Measurements from ENCODE around the gene DNM1L.
"Not testable (repeated sequence)": the region's sequence is repeated elsewhere in the genome, so short reads cannot be mapped to it uniquely, and the experiment has no call there.

The DNM1L gene

DNA sequence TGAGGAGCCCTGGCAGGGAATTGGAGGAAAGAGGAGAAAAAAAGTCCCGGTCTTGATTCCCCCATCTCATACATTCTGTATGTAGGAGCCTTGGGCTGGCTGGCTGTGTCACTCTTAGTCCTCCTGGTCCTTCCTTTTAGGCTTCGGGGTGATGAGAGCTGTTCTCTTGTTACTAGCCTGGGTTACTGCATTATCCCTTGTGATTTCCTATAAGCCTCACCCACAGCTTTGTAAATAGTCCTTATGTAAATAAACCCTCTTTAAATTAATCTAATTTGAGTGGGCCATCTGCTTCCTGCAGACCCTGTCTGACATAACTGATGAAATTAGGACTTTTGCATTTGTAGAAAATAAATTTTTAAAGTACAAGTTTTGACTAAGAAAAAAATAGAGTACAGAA, 19.2 kb downstream of the DNM1L start:
- peak; percentile 5 for DNase-seq

- DNase-seq, result not testable (repeated sequence)
Observed at GRCh38 chr12:32699437-32699836, 20.3 kb downstream of the DNM1L start.

GRCh38 chr12:32702473-32702872, 23.4 kb downstream of the DNM1L start:
- DNase-seq, result no peak

GRCh38 chr12:32702946-32703345, 23.8 kb downstream of the DNM1L start:
- DNase-seq, result no peak

- DNase-seq, result no peak
Observed at GRCh38 chr12:32705783-32706182, 26.7 kb downstream of the DNM1L start.

GRCh38 chr12:32706335-32707024, 27.4 kb downstream of the DNM1L start:
- DNase-seq, result no peak

DNA sequence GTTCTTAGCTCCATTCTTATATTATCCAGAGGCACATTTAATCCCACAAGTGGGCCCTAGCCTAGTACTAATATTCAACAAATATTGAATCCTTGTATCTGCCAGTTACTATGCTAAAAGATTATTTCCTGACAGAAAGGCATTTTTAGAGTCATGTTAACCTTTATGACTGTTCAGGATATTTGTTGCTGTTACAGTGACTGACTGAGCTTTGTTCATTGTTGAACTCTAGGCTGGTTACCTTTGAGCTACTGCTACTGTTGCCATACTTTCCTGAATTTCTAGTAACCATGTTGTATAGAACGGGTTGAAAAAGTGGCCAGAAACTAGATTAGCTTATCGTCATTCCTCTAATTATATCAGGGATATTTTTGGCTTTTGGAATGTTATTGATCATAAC, 29.8 kb downstream of the DNM1L start:
- DNase-seq, result no peak

- no peak for DNase-seq
Observed at GRCh38 chr12:32714772-32715171, 35.7 kb downstream of the DNM1L start.

DNA sequence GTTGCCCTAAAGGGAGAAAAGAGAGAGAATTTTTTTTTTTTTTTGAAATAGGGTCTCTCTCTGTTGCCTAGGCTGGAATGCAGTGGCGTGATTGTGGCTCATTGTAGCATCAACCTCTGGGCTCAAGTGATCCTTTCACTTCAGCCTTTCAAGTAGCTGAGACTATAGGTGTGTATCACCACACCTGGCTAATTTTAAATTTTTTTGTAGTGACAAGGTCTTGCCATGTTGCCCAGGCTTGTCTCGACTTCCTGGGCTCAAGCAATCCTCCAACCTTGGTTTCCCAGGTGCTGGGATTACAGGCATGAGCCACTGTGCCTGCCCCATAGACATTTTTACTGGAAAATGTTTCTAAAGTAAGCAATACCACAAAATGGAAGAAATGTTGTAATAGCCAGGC, 39.8 kb downstream of the DNM1L start:
- DNase-seq, result no peak

- DNase-seq, result not testable (repeated sequence)
Observed at GRCh38 chr12:32725308-32725707, 46.2 kb downstream of the DNM1L start.

GRCh38 chr12:32726286-32726685, 47.2 kb downstream of the DNM1L start:
- no peak for DNase-seq

GRCh38 chr12:32727237-32727636, 48.1 kb downstream of the DNM1L start:
- no peak for DNase-seq

- DNase-seq, result no peak
Observed at GRCh38 chr12:32734952-32735351, 55.9 kb downstream of the DNM1L start.

- no peak for DNase-seq
Observed at GRCh38 chr12:32736445-32736844, 57.3 kb downstream of the DNM1L start.

- no peak for DNase-seq
Observed at GRCh38 chr12:32737715-32738114, 58.6 kb downstream of the DNM1L start.

DNA sequence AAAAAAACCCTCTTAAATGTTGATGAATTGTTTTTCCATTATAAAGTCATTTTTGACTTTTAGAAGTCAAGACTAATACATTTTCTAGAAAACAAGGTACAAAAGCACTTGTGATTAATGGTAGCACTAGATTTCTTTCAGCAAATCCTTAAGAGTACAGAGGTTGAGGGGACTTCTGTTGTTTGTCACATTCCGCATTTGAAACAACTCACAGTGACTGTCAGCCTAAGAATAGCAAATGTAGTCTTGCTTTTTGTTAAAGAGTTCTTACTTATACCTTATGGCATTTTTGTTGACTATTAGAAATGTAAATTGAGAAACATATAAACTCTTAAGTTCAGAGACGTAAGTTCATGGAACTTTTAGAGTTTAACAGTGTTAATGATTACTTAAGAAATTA, 60.2 kb downstream of the DNM1L start:
- no peak for DNase-seq

- no peak for DNase-seq
Observed at GRCh38 chr12:32742133-32742532, 63.0 kb downstream of the DNM1L start.

GRCh38 chr12:32743264-32743663, 64.2 kb downstream of the DNM1L start:
- no peak for DNase-seq

DNA sequence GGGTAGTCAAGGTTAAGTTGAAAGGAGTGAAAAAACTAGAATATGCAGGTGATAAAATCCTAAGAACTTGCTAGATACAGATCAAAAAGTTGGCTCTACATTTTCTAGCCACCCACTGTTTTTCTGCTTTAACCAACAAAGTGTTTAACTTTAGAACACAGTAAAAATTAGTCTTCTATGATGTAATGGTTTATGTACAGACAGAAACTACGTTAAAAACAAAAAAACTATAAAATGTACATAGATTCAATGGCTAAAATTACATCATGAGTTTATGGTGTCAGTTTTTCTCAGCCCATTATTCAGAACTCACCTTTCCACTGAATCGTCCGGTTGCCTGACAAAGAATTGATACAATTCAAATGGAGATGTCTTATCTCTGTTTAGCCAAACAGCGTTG, 74.5 kb downstream of the DNM1L start:
- DNase-seq, result no peak

GRCh38 chr12:32754111-32754510, 75.0 kb downstream of the DNM1L start:
- DNase-seq, result no peak

- DNase-seq, result peak; percentile 51
Observed at GRCh38 chr12:32755051-32755653, 76.1 kb downstream of the DNM1L start.

DNA sequence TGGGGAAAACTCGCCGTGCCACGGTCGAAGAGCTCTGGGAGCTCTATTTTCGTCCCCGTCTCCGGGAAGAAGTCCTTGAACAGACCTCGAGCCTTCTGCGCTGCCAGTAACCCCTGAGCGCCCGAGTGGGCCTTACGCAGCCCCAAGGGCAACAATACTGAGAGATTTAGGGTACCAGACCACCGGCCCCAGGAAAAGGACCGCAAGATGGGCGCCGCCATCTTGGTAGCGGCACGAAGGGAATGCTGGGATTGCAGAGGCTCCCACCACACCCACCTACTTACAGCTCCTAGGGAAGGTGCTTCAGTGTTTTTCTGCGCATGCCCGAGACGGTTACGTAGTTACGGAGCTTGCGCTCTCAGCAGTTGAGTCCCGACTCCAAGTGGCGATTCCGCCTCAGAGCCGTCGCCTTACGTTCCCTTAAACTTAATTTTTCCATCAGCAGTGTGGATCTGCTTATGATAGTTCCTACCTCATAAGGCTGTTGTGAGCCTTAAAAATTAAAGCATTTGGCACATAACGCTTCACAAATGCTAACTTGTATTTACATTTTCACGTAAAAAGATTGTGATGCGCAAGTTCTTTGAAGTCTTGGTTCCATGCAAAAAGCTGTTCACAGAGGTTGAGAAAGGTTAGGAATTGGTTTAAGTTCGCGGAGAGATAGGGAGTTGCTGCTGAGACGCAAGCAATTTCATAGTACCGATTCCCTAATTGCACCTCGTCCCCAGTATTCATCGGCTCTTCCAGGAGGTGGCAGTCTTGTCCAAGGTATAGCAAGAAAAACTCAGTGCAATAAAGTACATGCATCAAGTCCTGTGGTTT, 76.8 kb downstream of the DNM1L start, which contains the start of gene YARS2:
Gene YARS2 (minus strand): TSS at position 244 of the 822 bp plus-strand sequence. CDS start 23 bp downstream, at position 221.
- peak; percentile 98 for DNase-seq

- DNase-seq, result no peak
Observed at GRCh38 chr12:32756476-32757066, 77.5 kb downstream of the DNM1L start.
